GM12801 (cell line): ENCODE results near the gene GALNT11.

Experiments used
- TF ChIP-seq, protein P1 (sequence below): IDR thresholded peaks from one replicate; pipeline ENCODE4 v1.5.1; 2011; ENCODE audit warnings: control low read depth; ENCODE audit not compliant: insufficient read length; ENCODE audit errors: extremely low read depth

Gene GALNT11

DNA sequence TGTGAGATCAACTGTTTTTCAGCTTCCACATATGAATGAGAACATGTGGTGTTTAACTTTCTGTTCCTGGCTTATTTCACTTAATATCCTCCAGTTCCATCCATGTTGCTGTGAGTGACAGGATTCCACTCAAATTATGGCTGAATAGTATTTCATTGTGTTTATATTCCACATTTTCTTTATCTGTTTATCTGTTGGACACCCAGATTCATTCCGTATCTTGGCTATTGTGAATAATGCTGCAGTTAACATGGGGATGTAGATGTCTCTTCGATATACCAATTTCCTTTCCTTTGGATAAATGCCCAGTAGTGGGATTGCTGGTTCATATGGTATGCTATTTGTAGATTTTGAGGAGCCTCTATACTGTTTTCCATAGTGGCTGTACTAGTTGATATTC is 47.9 kb downstream of the GALNT11 start:
- TF ChIP-seq, protein P1, sequence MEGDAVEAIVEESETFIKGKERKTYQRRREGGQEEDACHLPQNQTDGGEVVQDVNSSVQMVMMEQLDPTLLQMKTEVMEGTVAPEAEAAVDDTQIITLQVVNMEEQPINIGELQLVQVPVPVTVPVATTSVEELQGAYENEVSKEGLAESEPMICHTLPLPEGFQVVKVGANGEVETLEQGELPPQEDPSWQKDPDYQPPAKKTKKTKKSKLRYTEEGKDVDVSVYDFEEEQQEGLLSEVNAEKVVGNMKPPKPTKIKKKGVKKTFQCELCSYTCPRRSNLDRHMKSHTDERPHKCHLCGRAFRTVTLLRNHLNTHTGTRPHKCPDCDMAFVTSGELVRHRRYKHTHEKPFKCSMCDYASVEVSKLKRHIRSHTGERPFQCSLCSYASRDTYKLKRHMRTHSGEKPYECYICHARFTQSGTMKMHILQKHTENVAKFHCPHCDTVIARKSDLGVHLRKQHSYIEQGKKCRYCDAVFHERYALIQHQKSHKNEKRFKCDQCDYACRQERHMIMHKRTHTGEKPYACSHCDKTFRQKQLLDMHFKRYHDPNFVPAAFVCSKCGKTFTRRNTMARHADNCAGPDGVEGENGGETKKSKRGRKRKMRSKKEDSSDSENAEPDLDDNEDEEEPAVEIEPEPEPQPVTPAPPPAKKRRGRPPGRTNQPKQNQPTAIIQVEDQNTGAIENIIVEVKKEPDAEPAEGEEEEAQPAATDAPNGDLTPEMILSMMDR: no peak

DNA sequence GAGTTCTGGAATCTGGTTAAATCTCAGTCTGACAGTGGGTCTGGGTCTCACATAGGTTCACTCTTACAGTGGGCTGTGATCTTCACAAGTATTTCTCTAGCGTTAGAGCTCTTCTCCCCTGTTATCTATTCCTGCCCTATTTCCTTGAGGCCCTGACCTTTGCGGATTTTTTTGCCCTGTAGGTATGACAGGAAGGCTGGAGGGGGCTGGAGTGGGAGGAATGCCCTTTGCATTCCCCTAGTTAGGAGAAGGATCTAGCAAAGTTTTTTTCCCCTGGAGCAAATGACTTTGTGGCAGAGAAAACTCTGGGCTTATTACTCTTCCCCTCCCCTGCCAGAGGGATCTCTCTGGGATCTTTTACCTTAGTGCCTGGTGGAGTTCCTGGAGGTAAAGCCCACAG is 49.2 kb downstream of the GALNT11 start:
- TF ChIP-seq, protein P1: no peak

- TF ChIP-seq, protein P1: no peak
Measured at GRCh38 chr7:152076324-152076821, 50.9 kb downstream of the GALNT11 start.

DNA sequence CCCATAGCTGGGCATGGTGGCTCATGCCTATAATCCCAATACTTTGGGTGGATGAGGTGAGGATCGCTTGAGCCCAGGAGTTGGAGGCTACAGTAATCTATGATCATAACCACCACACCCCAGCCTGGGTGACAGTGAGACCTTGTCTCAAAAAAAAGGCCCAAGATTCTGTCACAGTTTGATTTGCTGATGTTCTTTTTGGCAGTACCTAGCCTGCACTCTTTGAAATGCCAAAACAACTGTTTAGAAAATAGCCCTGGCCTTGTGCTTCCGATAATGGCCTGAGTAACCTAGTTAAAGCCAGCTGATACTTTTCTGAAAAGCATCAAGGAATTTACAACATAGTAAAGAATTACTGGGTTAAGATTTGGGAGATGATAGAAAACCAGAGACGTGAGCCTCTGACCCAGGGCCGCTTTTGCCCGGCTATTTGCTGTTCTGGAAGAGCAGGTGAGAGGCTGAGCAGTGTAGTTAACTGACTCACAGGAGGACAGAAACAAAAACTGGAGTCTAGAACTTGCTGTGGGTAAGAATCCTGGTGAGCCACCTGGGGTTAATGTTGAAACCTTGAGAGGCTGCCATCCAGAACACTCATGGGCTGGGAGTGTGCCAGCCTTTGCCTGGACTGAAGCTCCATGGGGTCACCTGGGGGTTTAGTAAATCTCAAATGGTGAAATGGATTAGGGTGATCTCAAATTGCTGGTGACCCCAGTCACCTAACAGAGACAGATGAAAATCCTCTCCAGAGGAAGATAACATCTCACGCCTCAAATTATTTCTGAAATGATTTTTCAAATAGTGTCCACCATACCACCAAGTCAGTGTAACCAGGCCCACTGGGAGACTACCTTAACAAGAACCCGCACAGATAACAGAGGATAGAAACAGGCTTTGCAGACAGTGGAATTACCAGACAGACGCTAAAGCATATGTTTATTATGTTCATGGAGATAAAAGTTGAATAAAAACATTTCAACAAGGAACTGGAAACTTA is 51.8 kb downstream of the GALNT11 start:
- TF ChIP-seq, protein P1: no peak

GRCh38 chr7:152078025-152078424 is 52.6 kb downstream of the GALNT11 start:
- TF ChIP-seq, protein P1: no peak

DNA sequence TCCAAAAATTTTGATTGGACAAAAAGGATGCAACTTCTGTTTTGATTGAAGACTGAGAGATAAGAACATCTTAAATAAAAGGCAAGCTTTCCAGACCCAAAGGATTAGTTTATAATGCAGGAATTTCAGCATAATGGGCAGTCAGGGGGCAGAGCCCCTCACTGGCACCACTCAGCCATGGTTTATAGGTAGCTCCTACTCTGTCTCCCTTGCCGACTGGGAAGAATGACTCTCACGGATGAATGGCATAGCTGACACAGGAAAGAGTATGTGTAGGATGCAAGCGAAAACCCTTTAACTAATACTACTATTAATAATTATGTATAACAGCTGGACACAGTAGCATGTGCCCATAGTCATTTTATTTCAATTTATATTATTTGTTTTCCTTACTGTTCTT is 53.3 kb downstream of the GALNT11 start:
- TF ChIP-seq, protein P1: no peak

- TF ChIP-seq, protein P1: no peak
Measured at GRCh38 chr7:152081088-152081487, 55.6 kb downstream of the GALNT11 start.
